Psoas muscle (tissue), 8 donors: Measurements from ENCODE around the gene SP9. TPM values are rescaled to one million over a fixed set of nuclear protein-coding genes. Genes with fewer than 3 reads are reported as not detected.
"Not testable (repeated sequence)": the region's sequence is repeated elsewhere in the genome, so short reads cannot be mapped to it uniquely, and the experiment has no call there.

Experiments
- ATAC-seq, 4 donors: fragments of 200-7000 bp; cut with Tn5 transposase; one replicate each; pipeline ENCODE4 v1.9.1; 2020; ENCODE audit warnings: moderate library complexity in 3 of 4, mild to moderate bottlenecking in 2 of 4
- DNase-seq, 2 donors: peaks; one replicate each; pipeline ENCODE4 v3.0.0-alpha.2; 2020
- H3K27ac ChIP-seq: fragments of 200-600 bp; one replicate; pipeline ENCODE4 v1.8.0; 2022
- H3K27me3 ChIP-seq, 3 donors: fragments of 200-600 bp in 1 of 3; one replicate each; pipeline versions ENCODE4 v1.6.1 to v1.8.0; 2013 to 2022; ENCODE audit warnings: low read length in 2 of 3, mild to moderate bottlenecking in 2 of 3, moderate library complexity in 1 of 3; ENCODE audit not compliant: insufficient read depth in 3 of 3
- H3K36me3 ChIP-seq, 2 donors: fragments of 200-600 bp in 1 of 2; one replicate each; pipeline versions ENCODE4 v1.6.1 to v1.8.0; 2013 to 2022; ENCODE audit warnings: low read depth in 1 of 2, mild to moderate bottlenecking in 1 of 2, moderate library complexity in 1 of 2; ENCODE audit not compliant: insufficient read depth in 1 of 2
- H3K4me1 ChIP-seq: fragments of 200-600 bp; one replicate; pipeline ENCODE4 v1.8.0; 2022
- H3K4me3 ChIP-seq: fragments of 200-600 bp; one replicate; pipeline ENCODE4 v1.8.0; 2022; ENCODE audit warnings: mild to moderate bottlenecking
- H3K9me3 ChIP-seq: fragments of 200-600 bp; one replicate; pipeline ENCODE4 v1.8.0; 2022
- whole genome bisulfite sequencing, 3 donors: extraction: QIAGEN DNeasy Blood & Tissue Kit; methylation state at CpG; one replicate each; pipeline versions ENCODE4 v1.1.6 to v1.1.7; 2013; 5-methylcytosine and 5-hydroxymethylcytosine counted together
- intact Hi-C, 2 donors: fragments of 100-400 bp; cut with DNase I; formaldehyde crosslinking; loops; one replicate each; pipeline versions ENCODE4 v1.11.0 to v1.14.2; 2022
- polyA plus RNA-seq, 3 donors: library from polyadenylated mRNA; stranded (reverse); fragments of 200-250 nt; gene quantifications; one replicate each; pipeline ENCODE4 v1.2.3, GENCODE V29; 2013
- total RNA-seq, 4 donors: library from RNA; stranded (reverse); fragmentation: NEBNext Ultra II Directional in 2 of 4; extraction: Animal tissue kit (Norgen Biotek cat#: 25700) in 2 of 4; gene quantifications; one replicate each; pipeline versions ENCODE4 v1.2.1 to v1.2.4, GENCODE V29; 2021 to 2023
- TF ChIP-seq, protein P1 (sequence below): fragments of 200-600 bp; IDR thresholded peaks from one replicate; pipeline ENCODE4 v1.8.0; 2022; ENCODE audit warnings: antibody characterized with exemption
- donor health status: healthy with polysubstance abuse.
- donor health status: DM: no; HTN: no; CAD: no; lungs with moderate emphysema.
- donor health status: Bipolar disorder and iron deficiency.
- donor health status: healthy.
- donor health status: DM: yes; HTN: yes; CAD: no.
- donor health status: DM: no; HTN: no; CAD: no.
- donor health status: DM: no; HTN: no; CAD: no.
- donor health status: DM: yes; HTN: yes; CAD: no.

SP9 gene
- total and polyA plus RNA-seq, 7 donors, result 0.03 to 0.95 (median 0.36) TPM; not detected in 3

DNA sequence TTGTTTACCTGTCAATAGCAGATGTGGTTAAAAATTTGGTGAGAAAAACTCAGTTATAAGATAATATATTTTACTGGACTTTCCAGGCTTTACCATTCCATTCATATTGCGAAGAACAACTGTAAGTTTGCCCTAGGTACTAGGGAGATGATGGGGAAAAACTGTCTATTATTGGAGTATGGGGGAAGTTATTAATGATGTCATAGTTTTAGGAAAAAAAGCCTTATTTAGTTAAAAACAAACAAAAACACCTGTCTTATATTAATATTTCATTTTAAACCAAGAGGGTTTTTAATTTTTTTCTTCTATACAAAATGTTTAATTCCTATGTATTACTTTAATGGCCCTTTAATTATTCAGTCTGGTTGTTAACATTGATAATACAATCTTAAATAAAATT, 18.2 kb downstream of the SP9 start:
- TF ChIP-seq, protein P1, sequence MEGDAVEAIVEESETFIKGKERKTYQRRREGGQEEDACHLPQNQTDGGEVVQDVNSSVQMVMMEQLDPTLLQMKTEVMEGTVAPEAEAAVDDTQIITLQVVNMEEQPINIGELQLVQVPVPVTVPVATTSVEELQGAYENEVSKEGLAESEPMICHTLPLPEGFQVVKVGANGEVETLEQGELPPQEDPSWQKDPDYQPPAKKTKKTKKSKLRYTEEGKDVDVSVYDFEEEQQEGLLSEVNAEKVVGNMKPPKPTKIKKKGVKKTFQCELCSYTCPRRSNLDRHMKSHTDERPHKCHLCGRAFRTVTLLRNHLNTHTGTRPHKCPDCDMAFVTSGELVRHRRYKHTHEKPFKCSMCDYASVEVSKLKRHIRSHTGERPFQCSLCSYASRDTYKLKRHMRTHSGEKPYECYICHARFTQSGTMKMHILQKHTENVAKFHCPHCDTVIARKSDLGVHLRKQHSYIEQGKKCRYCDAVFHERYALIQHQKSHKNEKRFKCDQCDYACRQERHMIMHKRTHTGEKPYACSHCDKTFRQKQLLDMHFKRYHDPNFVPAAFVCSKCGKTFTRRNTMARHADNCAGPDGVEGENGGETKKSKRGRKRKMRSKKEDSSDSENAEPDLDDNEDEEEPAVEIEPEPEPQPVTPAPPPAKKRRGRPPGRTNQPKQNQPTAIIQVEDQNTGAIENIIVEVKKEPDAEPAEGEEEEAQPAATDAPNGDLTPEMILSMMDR, result no peak
- H3K4me3 ChIP-seq, result no peak overlapping the region
- WGBS, 3 donors, result 97 to 100% (median 99%) methylated on average over 1 of the region's 1 CpG
- intact Hi-C loops, result no loop called here
- no peak overlapping the region for H3K27ac ChIP-seq
- ATAC-seq, result no peak
- no peaks in the 10 kb centered on the region for H3K9me3 ChIP-seq
- no peaks in the 10 kb centered on the region for H3K27me3 ChIP-seq
- no peaks in the 10 kb centered on the region for H3K4me1 ChIP-seq
- peaks cover 4 to 34% of the 10 kb centered on the region in 2 donors for H3K36me3 ChIP-seq
- DNase-seq, result no peak

DNA sequence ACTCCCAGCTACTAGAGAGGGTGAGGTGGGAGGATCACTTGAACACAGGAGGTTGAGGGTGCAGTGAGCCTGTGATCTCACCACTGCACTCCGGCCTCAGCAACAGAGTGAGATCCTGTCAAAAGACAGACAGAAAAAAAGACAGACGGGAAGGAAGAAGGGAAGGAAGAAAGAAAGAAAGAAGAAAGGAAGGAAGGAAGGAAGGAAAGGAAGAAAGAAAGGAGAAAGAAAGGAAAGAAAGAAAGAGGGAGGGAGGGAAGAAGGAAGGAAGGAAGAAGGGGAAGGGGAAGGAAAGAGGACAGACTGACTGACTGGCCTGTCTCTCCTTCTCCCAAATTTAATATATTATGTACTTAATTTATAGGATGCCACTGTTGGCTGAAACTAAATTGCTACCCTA, 21.6 kb downstream of the SP9 start:
- WGBS, 3 donors, result 89 to 100% (median 94%) methylated on average over 2 of the region's 2 CpGs
- Histone ChIP-seq H3K4me3 (no peak overlapping the region), H3K9me3 (no peaks in the 10 kb centered on the region), H3K27me3 (no peaks in the 10 kb centered on the region), H3K27ac (no peak overlapping the region), H3K36me3 (peaks cover 0 to 15% of the 10 kb centered on the region in 2 donors), H3K4me1 (no peaks in the 10 kb centered on the region)
- intact Hi-C loops, result no loop called here
- TF ChIP-seq, protein P1, result no peak
- no peak for DNase-seq
- ATAC-seq, result no peak

- H3K27me3 ChIP-seq, H3K9me3 ChIP-seq, ATAC-seq, H3K4me3 ChIP-seq, H3K27ac ChIP-seq, intact Hi-C loops, DNase-seq, H3K4me1 ChIP-seq: not testable (repeated sequence)
- WGBS, 3 donors, result 95 to 98% (median 96%) methylated on average over 4 of the region's 4 CpGs
- peaks cover 0 to 16% of the 10 kb centered on the region in 2 donors for H3K36me3 ChIP-seq
Observed at GRCh38 chr2:174359663-174360062, 24.9 kb downstream of the SP9 start.

DNA sequence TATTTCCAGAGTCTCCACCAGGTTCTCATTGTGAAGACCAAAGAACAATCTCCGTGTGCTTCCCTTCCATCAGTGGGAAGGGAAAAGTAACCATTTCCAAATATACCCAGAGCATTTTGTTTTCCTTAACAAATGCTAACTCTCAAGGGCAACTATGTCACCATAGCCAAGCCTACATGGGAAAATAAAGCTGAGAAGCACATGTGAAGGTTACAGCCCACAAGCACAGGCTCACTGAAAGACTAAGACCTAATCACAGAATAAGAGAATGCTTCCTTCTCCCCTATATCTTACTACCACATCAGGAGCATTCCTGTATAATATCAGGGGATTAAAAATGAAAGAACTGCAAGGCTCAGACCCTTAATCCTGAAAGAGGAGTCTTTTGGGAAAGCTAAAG, 28.2 kb downstream of the SP9 start:
- TF ChIP-seq, protein P1, result no peak
- WGBS, 3 donors, result 92 to 93% (median 93%) methylated on average over 1 of the region's 1 CpG

GRCh38 chr2:174363492-174364225, 28.9 kb downstream of the SP9 start:
- H3K27me3 ChIP-seq, ATAC-seq, H3K9me3 ChIP-seq, H3K4me1 ChIP-seq, H3K27ac ChIP-seq, DNase-seq, H3K4me3 ChIP-seq, intact Hi-C loops: not testable (repeated sequence)
- H3K36me3 ChIP-seq, result peaks cover 0 to 23% of the 10 kb centered on the region in 2 donors
- 96 to 98% (median 97%) methylated on average over 6 of the region's 6 CpGs for WGBS, 3 donors

More for the DNA sequence above, 28.2 kb downstream of the SP9 start:
- no peak overlapping the region for H3K4me3 ChIP-seq
- DNase-seq (no peak), ATAC-seq (no peak)
- H3K9me3 ChIP-seq, result no peaks in the 10 kb centered on the region
- no peak overlapping the region for H3K27ac ChIP-seq
- intact Hi-C loops, result no loop called here
- H3K27me3 ChIP-seq, result no peaks in the 10 kb centered on the region
- H3K4me1 ChIP-seq, result no peaks in the 10 kb centered on the region
- H3K36me3 ChIP-seq, result peaks cover 0 to 26% of the 10 kb centered on the region in 2 donors
